GM21360 (cell line): ENCODE measurements around the gene ZFYVE27.
"Not testable (repeated sequence)": the region's sequence is repeated elsewhere in the genome, so short reads cannot be mapped to it uniquely, and the experiment has no call there.

Source experiments
- ATAC-seq: cut with Tn5 transposase; IDR thresholded peaks from one replicate; pipeline ENCODE4 v1.9.1; 2021; ENCODE audit warnings: mild to moderate bottlenecking, moderate library complexity; ENCODE audit not compliant: unreplicated experiment

Gene ZFYVE27

GRCh38 chr10:97736902-97737769 is at the start of gene ZFYVE27:
ZFYVE27 (plus strand) TSS chr10:97737128; CDS start chr10:97738478, 1,350 bp downstream.
- ATAC-seq, result peak; percentile 77

- no peak for ATAC-seq
Measured at GRCh38 chr10:97687785-97688781, 48.8 kb upstream of the ZFYVE27 start.

GRCh38 chr10:97689559-97690020 is 47.3 kb upstream of the ZFYVE27 start:
- no peak for ATAC-seq

- no peak for ATAC-seq
Measured at GRCh38 chr10:97690133-97690532, 46.8 kb upstream of the ZFYVE27 start.

- not testable (repeated sequence) for ATAC-seq
Measured at GRCh38 chr10:97698072-97698655, 38.8 kb upstream of the ZFYVE27 start.

- ATAC-seq, result peak; percentile 84
Measured at GRCh38 chr10:97701438-97702069, 35.4 kb upstream of the ZFYVE27 start.

- ATAC-seq, result no peak
Measured at GRCh38 chr10:97703398-97704067, 33.4 kb upstream of the ZFYVE27 start.

- no peak for ATAC-seq
Measured at GRCh38 chr10:97704341-97704740, 32.6 kb upstream of the ZFYVE27 start.

- ATAC-seq, result no peak
Measured at GRCh38 chr10:97705006-97705670, 31.8 kb upstream of the ZFYVE27 start.

GRCh38 chr10:97707134-97707861 is 29.6 kb upstream of the ZFYVE27 start:
- no peak for ATAC-seq

- no peak for ATAC-seq
Measured at GRCh38 chr10:97708167-97708566, 28.8 kb upstream of the ZFYVE27 start.

- ATAC-seq, result no peak
Measured at GRCh38 chr10:97708976-97709946, 27.7 kb upstream of the ZFYVE27 start.

GRCh38 chr10:97711640-97712572 is 25.0 kb upstream of the ZFYVE27 start:
- ATAC-seq, result no peak

- ATAC-seq, result no peak
Measured at GRCh38 chr10:97713339-97713825, 23.5 kb upstream of the ZFYVE27 start, which contains the start of gene MARVELD1. MARVELD1 (plus strand) TSS chr10:97713730; CDS start chr10:97713877, 147 bp downstream.

GRCh38 chr10:97713826-97714400 is 23.0 kb upstream of the ZFYVE27 start:
- ATAC-seq, result peak; percentile 72
